Measurements from ENCODE around the gene SMCHD1.
"Not testable (repeated sequence)": the region's sequence is repeated elsewhere in the genome, so short reads cannot be mapped to it uniquely, and the experiment has no call there.

The SMCHD1 gene

GRCh38 chr18:2660849-2661248 is 5.3 kb downstream of the SMCHD1 start:
- DNase-seq = not testable (repeated sequence)

- not testable (repeated sequence) for DNase-seq
These were observed 6.8 kb downstream of the SMCHD1 start for GRCh38 chr18:2662288-2662687.

GRCh38 chr18:2662990-2663389 is 7.5 kb downstream of the SMCHD1 start:
- DNase-seq = no peak

GRCh38 chr18:2672410-2672809 is 16.9 kb downstream of the SMCHD1 start:
- no peak for DNase-seq

GRCh38 chr18:2672872-2673271 is 17.3 kb downstream of the SMCHD1 start:
- no peak for DNase-seq

- not testable (repeated sequence) for DNase-seq
These were observed 23.4 kb downstream of the SMCHD1 start for GRCh38 chr18:2678933-2679332.

- DNase-seq = no peak
These were observed 24.8 kb downstream of the SMCHD1 start for GRCh38 chr18:2680216-2680792.

GRCh38 chr18:2681993-2682603 is 26.6 kb downstream of the SMCHD1 start:
- no peak for DNase-seq

GRCh38 chr18:2683055-2683454 is 27.5 kb downstream of the SMCHD1 start:
- no peak for DNase-seq

- DNase-seq = no peak
These were observed 30.9 kb downstream of the SMCHD1 start for GRCh38 chr18:2686349-2686968.

GRCh38 chr18:2687390-2688001 is 32.0 kb downstream of the SMCHD1 start:
- no peak for DNase-seq

GRCh38 chr18:2692508-2692907 is 37.0 kb downstream of the SMCHD1 start:
- no peak for DNase-seq

- DNase-seq = no peak
These were observed 41.7 kb downstream of the SMCHD1 start for GRCh38 chr18:2697184-2697583.

GRCh38 chr18:2699001-2699400 is 43.5 kb downstream of the SMCHD1 start:
- no peak for DNase-seq

- DNase-seq = no peak
These were observed 49.0 kb downstream of the SMCHD1 start for GRCh38 chr18:2704541-2704940.

- DNase-seq = no peak
These were observed 51.4 kb downstream of the SMCHD1 start for GRCh38 chr18:2706903-2707302.

GRCh38 chr18:2707551-2708168 is 52.1 kb downstream of the SMCHD1 start:
- DNase-seq = no peak

GRCh38 chr18:2709316-2709715 is 53.8 kb downstream of the SMCHD1 start:
- DNase-seq = no peak

- DNase-seq = no peak
These were observed 58.6 kb downstream of the SMCHD1 start for GRCh38 chr18:2714140-2714539.

GRCh38 chr18:2715990-2716389 is 60.5 kb downstream of the SMCHD1 start:
- DNase-seq = no peak

GRCh38 chr18:2716394-2717326 is 61.1 kb downstream of the SMCHD1 start:
- DNase-seq = no peak

GRCh38 chr18:2717407-2717806 is 61.9 kb downstream of the SMCHD1 start:
- DNase-seq = no peak

- no peak for DNase-seq
These were observed 63.5 kb downstream of the SMCHD1 start for GRCh38 chr18:2719040-2719439.

All from CD4-positive, alpha-beta T cell treated with Interleukin-10 for 1 hour (primary cell).